Measurements from ENCODE around the gene RAB15. TPM values are rescaled to one million over a fixed set of nuclear protein-coding genes. Genes with fewer than 3 reads are reported as not detected.

Gene RAB15
- total RNA-seq, 1 donor from 2014 or later, result 13.8 TPM

DNA sequence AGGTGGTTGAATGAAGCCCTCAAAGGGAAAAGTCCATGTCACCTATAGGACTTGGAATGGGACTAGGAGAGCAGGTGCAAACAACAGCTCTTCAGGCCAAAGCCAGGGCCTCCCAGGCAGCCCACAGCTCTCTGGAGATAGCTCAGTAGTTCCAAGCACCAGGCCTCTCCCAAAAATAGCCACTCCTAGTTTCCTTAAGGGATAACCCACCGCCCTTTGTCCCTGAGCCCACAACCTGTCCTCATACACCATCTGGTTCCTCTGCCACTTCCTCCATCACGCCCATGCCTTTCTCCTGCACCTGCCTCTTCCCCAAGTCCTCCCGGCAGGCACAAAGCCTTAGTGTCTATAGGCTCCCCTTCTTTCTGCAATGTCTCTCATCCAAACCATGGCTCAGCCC lies 2.1 kb downstream of the RAB15 start:
- no peak overlapping the region for H3K4me3 ChIP-seq
- H3K27me3 ChIP-seq (ENCODE audit: low read depth), result no peaks in the 10 kb centered on the region
- intact Hi-C loops (cut with DNase I), result no loop called here
- DNase-seq (no peak), ATAC-seq (no peak)
- H3K9me3 ChIP-seq, result no peaks in the 10 kb centered on the region
- TF ChIP-seq, protein P1, sequence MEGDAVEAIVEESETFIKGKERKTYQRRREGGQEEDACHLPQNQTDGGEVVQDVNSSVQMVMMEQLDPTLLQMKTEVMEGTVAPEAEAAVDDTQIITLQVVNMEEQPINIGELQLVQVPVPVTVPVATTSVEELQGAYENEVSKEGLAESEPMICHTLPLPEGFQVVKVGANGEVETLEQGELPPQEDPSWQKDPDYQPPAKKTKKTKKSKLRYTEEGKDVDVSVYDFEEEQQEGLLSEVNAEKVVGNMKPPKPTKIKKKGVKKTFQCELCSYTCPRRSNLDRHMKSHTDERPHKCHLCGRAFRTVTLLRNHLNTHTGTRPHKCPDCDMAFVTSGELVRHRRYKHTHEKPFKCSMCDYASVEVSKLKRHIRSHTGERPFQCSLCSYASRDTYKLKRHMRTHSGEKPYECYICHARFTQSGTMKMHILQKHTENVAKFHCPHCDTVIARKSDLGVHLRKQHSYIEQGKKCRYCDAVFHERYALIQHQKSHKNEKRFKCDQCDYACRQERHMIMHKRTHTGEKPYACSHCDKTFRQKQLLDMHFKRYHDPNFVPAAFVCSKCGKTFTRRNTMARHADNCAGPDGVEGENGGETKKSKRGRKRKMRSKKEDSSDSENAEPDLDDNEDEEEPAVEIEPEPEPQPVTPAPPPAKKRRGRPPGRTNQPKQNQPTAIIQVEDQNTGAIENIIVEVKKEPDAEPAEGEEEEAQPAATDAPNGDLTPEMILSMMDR (IDR thresholded peaks at IDR 0.05), result no peak
- no peaks in the 10 kb centered on the region for H3K36me3 ChIP-seq
- no peak overlapping the region for H3K27ac ChIP-seq
- peaks cover 12% of the 10 kb centered on the region for H3K4me1 ChIP-seq

DNA sequence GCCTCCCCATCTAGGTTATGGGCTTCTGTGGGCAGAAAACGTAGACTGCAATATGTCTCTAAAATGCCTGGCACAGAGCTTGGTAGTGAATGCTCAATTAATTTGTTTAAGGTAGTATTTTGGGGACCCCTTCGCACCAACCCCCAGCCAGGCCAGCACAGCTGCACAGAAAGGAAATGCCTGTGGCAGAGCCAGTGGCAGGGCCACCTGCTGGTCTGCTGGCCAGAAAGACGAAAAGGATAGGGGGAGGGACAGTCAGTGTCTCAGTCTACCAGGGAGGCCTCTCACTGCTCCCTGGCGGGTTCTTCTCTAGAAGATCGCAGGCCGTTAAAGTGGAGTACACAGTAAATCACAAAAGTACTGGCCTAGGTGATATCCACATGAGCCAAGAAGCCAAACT lies 3.5 kb downstream of the RAB15 start:
- peaks cover 12% of the 10 kb centered on the region for H3K4me1 ChIP-seq
- no peaks in the 10 kb centered on the region for H3K27me3 ChIP-seq (ENCODE audit: low read depth)
- H3K4me3 ChIP-seq, result no peak overlapping the region
- TF ChIP-seq, protein P1 (IDR thresholded peaks at IDR 0.05), result no peak
- DNase-seq, result no peak
- no peak overlapping the region for H3K27ac ChIP-seq
- ATAC-seq, result no peak
- H3K36me3 ChIP-seq, result no peaks in the 10 kb centered on the region
- no peaks in the 10 kb centered on the region for H3K9me3 ChIP-seq
- intact Hi-C loops (cut with DNase I), result no loop called here

DNA sequence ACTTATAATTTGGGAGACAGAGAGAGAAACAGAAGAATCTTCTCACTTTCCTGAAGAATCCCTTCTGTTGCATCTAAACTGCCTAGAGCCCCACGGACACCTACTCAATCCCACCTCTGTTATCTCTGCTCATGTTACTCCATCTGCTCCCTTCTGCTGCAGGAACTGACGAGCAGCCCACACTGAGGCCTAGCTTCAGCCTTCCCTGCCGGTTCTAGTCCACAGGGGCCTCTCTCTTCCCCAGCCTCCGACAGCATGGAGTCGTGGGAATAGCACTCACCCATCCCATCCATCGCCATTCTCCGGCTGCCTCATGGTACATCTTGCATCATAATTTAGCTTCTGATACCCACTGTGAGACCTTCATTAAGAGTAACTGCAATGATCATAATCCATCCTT lies 4.0 kb downstream of the RAB15 start:
- H3K27me3 ChIP-seq (ENCODE audit: low read depth), result no peaks in the 10 kb centered on the region
- ATAC-seq (no peak), DNase-seq (no peak)
- TF ChIP-seq, protein P1 (IDR thresholded peaks at IDR 0.05), result no peak
- no peak overlapping the region for H3K27ac ChIP-seq
- no peak overlapping the region for H3K4me3 ChIP-seq
- H3K36me3 ChIP-seq, result no peaks in the 10 kb centered on the region
- H3K9me3 ChIP-seq, result no peaks in the 10 kb centered on the region
- peaks cover 12% of the 10 kb centered on the region for H3K4me1 ChIP-seq
- intact Hi-C loops (cut with DNase I), result no loop called here

DNA sequence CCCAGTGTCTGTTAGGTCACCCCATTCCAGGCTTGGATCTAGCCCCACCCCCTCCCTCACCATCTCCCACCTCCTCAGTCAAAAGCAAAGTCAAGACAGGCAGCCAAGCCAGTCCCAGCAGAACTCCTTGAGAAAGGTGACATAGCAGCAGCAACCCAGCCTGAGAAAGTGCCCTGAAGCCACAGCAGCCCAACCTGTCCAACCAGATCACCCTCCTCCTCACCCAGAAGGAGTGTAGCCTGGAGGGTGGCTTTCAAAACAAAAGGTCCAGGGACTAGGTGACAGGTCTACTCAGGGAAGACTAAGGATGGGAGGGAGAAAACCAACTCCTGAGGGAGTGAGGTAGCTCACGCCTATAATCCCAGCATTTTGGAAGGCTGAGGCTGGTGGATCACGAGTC lies 5.2 kb downstream of the RAB15 start:
- Histone ChIP-seq H3K27me3 (ENCODE audit: low read depth) (no peaks in the 10 kb centered on the region), H3K4me3 (no peak overlapping the region), H3K27ac (no peak overlapping the region), H3K36me3 (no peaks in the 10 kb centered on the region), H3K9me3 (no peaks in the 10 kb centered on the region), H3K4me1 (peaks cover 12% of the 10 kb centered on the region)
- DNase-seq, result peak; percentile 71
- peak; percentile 71 to 78 for ATAC-seq
- intact Hi-C loops (cut with DNase I), result no loop called here
- TF ChIP-seq, protein P1 (IDR thresholded peaks at IDR 0.05), result no peak

DNA sequence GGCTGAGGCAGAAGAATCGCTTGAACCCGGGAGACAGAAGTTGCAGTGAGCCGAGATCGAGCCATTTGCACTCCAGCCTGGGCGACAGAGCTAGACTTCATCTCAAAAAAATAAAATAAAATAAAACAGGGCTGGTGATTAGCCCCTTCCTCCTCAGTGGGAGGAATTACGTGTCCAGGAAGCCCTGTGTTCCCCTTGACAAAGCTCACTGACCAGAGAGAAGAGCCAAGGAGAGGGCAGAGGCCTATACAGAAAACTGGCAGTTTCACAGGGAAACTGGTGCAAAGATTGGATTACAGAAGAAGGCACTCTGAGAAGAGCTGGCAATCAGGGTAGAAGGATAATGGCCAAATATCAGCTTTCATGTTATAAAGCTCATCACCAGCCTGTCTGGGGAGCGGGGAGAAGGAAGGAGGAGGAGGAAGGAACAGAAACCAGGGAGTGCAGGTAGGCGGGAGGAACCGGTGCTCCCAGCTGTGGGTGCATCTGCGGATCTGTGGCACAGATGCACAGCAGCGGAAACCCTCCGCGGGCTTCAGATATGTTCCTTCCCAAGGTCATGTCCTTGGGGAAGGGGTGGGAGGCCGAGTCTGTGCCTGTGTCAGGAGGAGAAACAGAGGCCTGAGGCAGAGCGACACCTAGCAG lies 6.7 kb downstream of the RAB15 start:
- no peak for ATAC-seq

More for the DNA sequence above, 6.7 kb downstream of the RAB15 start:
- Histone ChIP-seq H3K4me3 (no peak overlapping the region), H3K4me1 (no peaks in the 10 kb centered on the region), H3K27ac (no peak overlapping the region), H3K27me3 (ENCODE audit: low read depth) (no peaks in the 10 kb centered on the region), H3K9me3 (no peaks in the 10 kb centered on the region), H3K36me3 (no peaks in the 10 kb centered on the region)
- DNase-seq, result no peak
- TF ChIP-seq, protein P1 (IDR thresholded peaks at IDR 0.05), result no peak
- intact Hi-C loops (cut with DNase I), result no loop called here

All from lower lobe of right lung (tissue), 2 donors.